ENCODE measurements around the gene SLC24A2.

GRCh38 chr9:19800884-19801283 lies 12.0 kb upstream of the SLC24A2 start:
- TF ChIP-seq, protein P1, sequence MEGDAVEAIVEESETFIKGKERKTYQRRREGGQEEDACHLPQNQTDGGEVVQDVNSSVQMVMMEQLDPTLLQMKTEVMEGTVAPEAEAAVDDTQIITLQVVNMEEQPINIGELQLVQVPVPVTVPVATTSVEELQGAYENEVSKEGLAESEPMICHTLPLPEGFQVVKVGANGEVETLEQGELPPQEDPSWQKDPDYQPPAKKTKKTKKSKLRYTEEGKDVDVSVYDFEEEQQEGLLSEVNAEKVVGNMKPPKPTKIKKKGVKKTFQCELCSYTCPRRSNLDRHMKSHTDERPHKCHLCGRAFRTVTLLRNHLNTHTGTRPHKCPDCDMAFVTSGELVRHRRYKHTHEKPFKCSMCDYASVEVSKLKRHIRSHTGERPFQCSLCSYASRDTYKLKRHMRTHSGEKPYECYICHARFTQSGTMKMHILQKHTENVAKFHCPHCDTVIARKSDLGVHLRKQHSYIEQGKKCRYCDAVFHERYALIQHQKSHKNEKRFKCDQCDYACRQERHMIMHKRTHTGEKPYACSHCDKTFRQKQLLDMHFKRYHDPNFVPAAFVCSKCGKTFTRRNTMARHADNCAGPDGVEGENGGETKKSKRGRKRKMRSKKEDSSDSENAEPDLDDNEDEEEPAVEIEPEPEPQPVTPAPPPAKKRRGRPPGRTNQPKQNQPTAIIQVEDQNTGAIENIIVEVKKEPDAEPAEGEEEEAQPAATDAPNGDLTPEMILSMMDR (IDR thresholded peaks at IDR 0.05) = no peak
- TF ChIP-seq POLR2A (IDR thresholded peaks at IDR 0.05) = no peak

Data from stomach (tissue), 4 donors.